ENCODE data around the gene TSR1. TPM values are rescaled to one million over a fixed set of nuclear protein-coding genes. Genes with fewer than 3 reads are reported as not detected.

Gene TSR1
- total RNA-seq, result 10 to 100 TPM; 47.5 to 95.6 TPM

DNA sequence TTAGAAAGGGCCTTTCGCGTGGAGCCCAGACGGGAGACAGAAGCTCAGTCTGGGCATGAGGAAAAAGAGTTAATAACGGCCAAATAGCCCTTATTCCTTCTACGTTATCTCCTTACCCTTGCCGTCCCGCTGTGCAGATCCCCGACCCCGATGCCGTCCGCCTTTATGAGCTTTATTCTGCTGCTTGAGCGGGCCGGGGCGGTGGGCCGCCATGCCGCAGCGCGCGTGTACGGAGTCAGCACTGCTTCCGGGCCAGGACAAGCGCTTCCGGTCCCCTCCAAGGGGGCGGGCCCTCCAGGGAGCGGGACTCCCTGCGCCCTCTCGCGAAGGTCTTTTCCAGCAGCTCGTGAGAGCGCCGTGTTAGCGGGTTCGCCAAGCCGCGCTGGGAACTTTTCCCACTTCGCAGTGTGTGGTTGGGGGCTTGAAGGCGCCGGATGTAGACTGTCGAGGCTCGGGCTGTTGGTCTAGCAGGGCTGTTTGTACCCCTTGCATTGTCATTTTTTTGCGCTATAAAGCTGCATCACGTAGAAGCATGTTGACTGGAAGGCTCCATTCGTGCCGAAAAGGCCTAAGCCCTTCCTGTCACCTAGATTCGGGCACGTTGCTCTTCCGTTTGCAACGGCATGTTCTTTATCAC lies at the start of gene TSR1:
Gene TSR1, minus strand, starts transcription at position 243 of the 637 bp plus-strand sequence. Its CDS starts 30 bp downstream, at position 213.
- ATAC-seq (peak; percentile 94 to 97), DNase-seq (ENCODE audit: low spot score) (peak; percentile 95)
- Mint-ChIP-seq H3K9me3 (no peaks in the 10 kb centered on the region), H3K4me3 (no peak within 1 kb of the TSS), H3K4me1 (ENCODE audit: low read depth in 2 of 2) (peaks cover 0 to 22% of the 10 kb centered on the region in 2 donors), H3K36me3 (peaks cover 6% of the 10 kb centered on the region), H3K27me3 (no peaks in the 10 kb centered on the region), H3K27ac (peak within 1 kb of the TSS; percentile 90 to 95)

DNA sequence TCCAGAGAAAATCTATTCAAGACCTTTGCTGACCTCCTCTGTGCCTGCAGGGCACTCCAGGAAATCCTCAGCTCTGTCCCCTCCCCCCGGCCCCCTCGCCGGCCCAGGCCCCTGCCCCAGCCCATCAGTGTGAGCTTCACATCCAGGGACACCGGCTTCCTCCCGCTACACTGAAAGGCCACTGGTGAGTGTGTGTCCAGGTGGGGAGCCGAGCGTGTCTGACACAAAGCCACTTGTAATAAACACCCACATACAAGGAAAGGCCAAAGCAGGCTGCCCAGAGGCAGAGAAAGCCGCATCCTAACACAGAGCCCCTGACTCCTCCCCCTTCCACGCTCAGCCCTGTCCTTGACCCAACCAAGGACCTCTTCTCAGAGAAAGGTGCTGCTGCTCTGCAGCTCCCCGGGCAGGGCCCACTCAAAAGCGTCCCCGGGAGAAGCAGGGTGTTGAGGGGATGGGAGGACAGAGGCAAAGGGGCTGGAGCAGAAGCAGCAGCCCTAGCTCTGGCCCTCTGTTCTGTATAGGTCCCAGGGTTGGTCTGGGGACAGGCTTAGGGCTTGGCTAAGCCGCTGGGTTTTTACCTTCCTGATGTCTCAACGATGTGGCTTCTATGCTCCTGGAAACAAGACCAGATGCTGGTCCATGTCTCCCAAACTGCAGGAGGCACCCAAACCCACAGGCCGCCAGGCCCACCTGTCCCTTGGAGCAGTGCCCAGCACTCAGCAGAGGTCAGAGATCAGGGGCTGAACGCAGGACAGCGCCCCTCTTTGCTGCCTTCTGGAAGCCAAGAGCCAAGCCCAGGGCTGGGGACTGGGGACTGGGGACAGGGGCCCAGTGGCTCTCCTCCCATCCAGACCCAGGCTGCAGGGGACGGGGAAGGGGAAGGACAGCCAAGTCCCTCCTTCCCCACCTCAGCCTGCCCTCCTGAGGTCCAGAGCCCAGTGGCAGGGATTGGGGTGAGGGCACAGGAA lies 49.3 kb upstream of the TSR1 start:
- Mint-ChIP-seq H3K4me3 (no peak overlapping the region), H3K27me3 (no peaks in the 10 kb centered on the region)

DNA sequence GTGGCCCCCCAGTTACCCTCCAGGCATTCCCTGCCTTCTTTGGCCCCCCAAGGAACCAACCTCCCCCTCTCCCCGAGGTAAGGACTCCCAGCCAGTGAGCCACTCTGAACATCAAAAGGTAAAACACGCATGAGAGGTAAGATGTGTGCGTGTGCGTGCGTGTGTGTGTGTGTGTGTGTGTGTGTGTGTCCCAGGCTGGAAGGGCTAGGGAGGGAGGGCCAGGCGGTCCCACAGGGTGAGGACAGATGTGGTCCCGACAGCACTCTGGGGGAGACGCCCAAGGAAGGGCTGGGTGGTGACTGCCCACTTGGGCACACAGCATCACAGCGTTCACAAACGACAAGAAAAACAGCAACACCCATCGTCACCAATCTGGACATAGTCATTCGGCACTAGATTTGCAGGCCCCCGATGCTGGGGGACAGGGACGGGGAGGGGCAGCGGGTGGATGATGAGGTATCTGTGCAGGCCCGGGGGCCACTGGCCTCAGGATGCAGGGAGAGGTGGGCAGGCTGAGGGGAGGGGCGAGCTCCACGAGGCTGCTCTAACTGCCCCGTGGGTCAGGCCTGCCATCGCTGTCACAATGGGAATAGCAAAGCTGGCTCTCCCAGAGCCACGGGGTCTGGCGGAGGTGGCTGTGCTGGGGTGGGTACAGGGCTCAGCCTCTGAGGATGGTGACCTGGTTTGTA lies 48.3 kb upstream of the TSR1 start:
- Mint-ChIP-seq H3K4me3 (no peak overlapping the region), H3K36me3 (no peaks in the 10 kb centered on the region), H3K9me3 (no peaks in the 10 kb centered on the region), H3K27me3 (no peaks in the 10 kb centered on the region), H3K27ac (no peak overlapping the region), H3K4me1 (ENCODE audit: low read depth in 2 of 2) (peaks cover 12 to 13% of the 10 kb centered on the region in 2 donors)
- DNase-seq (ENCODE audit: low spot score), result no peak
- no peak for ATAC-seq

More for the DNA sequence above, 49.3 kb upstream of the TSR1 start:
- no peaks in the 10 kb centered on the region for H3K36me3 Mint-ChIP-seq
- peaks cover 12 to 13% of the 10 kb centered on the region in 2 donors for H3K4me1 Mint-ChIP-seq (ENCODE audit: low read depth in 2 of 2)
- H3K9me3 Mint-ChIP-seq, result no peaks in the 10 kb centered on the region
- no peak for DNase-seq (ENCODE audit: low spot score)
- no peak for ATAC-seq
- H3K27ac Mint-ChIP-seq, result no peak overlapping the region

DNA sequence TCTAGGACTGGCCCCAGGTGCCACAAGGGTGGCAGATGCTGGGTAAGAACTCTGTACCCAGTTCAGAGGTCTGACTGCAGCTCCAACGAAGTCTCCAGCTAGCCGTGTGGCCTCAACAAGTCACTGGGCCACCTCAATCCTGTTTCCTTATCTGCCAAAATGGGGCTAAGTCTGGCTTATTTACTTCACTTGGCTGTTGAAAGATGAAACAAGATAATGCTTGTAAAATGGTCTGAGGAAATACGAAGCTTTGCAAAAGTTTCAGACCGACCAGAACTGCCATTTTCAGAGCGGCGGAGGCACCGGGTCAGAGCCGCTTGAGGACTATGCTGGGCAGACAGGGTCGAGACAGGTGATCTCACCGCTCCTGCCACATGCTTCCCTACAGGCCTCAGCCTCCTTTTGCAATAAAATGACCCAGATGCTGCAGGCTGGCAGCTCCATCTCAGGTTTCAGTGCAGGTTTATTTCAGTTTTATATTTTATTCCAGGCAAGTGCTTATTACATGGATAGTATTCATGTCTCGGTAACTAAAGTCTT lies 47.4 kb upstream of the TSR1 start:
- peak overlapping the region in 1 of 2 donors; percentile 23 for H3K27ac Mint-ChIP-seq
- no peak for ATAC-seq

DNA sequence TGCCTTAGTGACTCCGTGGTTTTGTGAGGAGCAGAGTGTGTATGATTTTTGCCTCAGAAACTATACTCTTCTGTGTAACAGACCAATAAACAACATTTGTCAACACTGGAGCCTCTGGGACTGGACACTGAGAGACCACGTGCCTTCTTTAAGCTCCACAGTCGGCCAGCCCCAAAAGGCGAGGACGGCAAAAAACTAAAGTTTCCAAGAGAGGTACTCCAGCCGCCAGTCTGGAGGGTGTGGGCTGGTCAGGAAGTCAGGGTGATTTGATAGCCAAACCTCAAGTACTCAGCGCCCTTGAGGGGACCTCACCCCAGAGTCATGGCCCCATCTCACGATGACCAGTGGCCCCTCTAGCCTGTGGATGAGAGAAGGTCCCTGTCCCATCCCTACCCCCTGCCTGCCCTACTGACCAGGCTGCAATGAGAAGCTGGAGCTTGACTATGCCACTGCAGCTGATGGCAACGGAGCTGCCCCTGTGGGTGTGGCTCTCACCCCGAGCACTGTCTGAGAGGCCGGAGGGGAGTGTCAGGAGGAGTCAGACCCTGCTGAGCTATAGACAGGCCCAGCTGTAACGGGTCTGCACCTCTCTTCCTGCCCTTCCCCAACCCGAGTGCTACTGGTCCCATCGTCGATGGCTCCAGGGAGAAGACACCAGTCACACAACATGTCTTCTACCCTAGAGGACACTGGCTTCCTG lies 44.8 kb upstream of the TSR1 start:
- no peak for DNase-seq (ENCODE audit: low spot score)
- no peak overlapping the region for H3K4me3 Mint-ChIP-seq
- no peaks in the 10 kb centered on the region for H3K4me1 Mint-ChIP-seq (ENCODE audit: low read depth in 2 of 2)
- no peaks in the 10 kb centered on the region for H3K9me3 Mint-ChIP-seq
- no peak for ATAC-seq
- no peak overlapping the region for H3K27ac Mint-ChIP-seq
- H3K27me3 Mint-ChIP-seq, result no peaks in the 10 kb centered on the region
- no peaks in the 10 kb centered on the region for H3K36me3 Mint-ChIP-seq

More for the DNA sequence above, 47.4 kb upstream of the TSR1 start:
- DNase-seq (ENCODE audit: low spot score), result no peak
- Mint-ChIP-seq H3K9me3 (no peaks in the 10 kb centered on the region), H3K4me3 (no peak overlapping the region), H3K27me3 (no peaks in the 10 kb centered on the region), H3K36me3 (no peaks in the 10 kb centered on the region), H3K4me1 (ENCODE audit: low read depth in 2 of 2) (peaks cover 7 to 8% of the 10 kb centered on the region in 2 donors)

DNA sequence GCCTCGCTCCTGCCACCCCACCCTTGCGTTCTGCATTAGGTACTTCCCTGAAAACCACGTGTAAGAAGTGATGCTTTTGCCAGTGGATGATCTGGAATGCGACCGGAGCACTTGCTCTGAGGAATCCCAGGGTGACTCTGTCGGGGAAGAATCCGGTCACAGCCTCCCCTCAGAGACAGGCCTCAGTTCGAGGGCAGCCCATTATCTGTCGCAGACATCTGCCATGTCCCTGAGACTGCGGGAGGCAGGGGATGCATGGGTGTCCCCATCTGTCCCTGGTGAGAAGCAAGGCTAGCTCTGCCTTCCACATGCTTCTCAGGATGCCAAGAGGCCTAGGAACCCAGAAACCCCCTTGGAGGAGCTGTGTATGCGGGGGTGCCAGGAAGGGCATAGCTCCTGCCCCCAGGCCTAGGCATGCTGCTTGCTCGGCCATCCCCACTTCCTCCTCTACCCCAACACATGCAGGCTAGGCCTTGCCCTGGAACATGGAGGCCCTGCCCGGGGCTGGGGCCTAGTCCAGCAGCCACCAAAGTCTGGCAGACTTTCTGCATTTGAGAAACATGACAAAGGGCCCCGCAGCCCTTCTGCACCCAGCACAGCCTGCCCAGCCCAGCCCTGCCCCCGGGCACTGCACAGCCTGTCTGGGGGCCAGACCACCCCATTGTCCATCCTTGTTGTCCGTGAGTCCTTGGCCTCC lies 44.1 kb upstream of the TSR1 start:
- H3K4me1 Mint-ChIP-seq (ENCODE audit: low read depth in 2 of 2), result no peaks in the 10 kb centered on the region
- H3K36me3 Mint-ChIP-seq, result no peaks in the 10 kb centered on the region
- ATAC-seq, result no peak
- no peaks in the 10 kb centered on the region for H3K27me3 Mint-ChIP-seq
- no peak overlapping the region for H3K4me3 Mint-ChIP-seq
- no peaks in the 10 kb centered on the region for H3K9me3 Mint-ChIP-seq
- DNase-seq (ENCODE audit: low spot score), result no peak
- H3K27ac Mint-ChIP-seq, result no peak overlapping the region

DNA sequence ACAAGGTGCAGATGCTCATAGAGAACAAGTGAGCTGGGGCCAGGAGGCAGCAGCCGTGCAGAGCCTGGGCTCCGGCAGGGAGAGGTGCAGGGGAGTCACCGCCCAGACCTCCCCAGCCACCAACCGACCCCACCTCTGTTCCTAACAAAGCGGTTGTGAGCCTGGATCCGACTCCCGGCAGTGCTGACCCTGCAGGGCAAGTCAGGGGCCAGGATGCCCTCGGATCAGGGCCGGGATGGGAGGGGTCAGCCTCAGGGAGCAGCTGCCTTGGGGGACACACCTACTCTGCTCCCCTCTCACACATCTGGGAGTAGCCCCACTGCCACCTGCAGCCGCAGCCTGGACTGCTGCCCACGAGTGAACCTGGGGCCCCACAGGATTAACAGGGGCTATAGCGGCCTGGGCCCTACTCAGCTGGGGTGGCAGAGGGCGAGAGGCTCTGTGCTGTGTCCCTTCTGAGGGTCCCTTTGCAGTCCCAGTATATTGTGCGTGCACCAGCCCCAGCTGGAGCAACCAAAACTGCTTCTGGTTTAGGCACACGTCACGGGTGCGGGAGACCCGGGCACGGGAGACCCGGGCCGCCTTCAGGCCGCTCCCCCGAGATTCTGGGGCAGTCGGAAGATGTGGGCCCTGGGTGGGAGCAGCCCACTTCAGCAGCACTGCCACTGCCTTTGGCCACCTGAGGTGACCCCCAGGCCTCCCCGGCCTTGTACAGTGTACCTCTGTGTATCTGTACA lies 43.4 kb upstream of the TSR1 start:
- no peaks in the 10 kb centered on the region for H3K27me3 Mint-ChIP-seq
- no peaks in the 10 kb centered on the region for H3K36me3 Mint-ChIP-seq
- no peak overlapping the region for H3K27ac Mint-ChIP-seq
- no peaks in the 10 kb centered on the region for H3K4me1 Mint-ChIP-seq (ENCODE audit: low read depth in 2 of 2)
- no peak overlapping the region for H3K4me3 Mint-ChIP-seq
- ATAC-seq, result no peak
- H3K9me3 Mint-ChIP-seq, result no peaks in the 10 kb centered on the region
- DNase-seq (ENCODE audit: low spot score), result no peak

DNA sequence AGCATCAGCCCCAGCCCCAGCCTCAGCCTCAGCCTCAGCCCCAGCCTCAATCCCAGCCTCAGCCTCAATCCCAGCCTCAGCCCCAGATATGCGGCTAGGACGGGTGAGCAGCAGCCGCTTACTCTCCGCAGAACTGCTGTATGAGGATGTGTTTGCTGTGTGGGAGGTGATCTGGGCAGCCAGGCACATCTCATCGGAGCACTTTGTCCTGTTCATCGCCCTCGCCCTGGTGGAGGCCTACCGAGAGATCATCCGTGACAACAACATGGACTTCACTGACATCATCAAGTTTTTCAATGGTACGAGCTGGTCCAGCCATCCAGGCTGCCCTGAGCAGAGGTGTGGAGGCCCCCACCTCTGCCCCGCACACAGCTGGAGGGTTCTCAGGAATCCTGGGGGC lies 42.6 kb upstream of the TSR1 start:
- ATAC-seq, result no peak
- no peaks in the 10 kb centered on the region for H3K36me3 Mint-ChIP-seq
- no peak overlapping the region for H3K27ac Mint-ChIP-seq
- H3K4me1 Mint-ChIP-seq (ENCODE audit: low read depth in 2 of 2), result no peaks in the 10 kb centered on the region
- no peak for DNase-seq (ENCODE audit: low spot score)
- H3K27me3 Mint-ChIP-seq, result no peaks in the 10 kb centered on the region
- no peaks in the 10 kb centered on the region for H3K9me3 Mint-ChIP-seq
- no peak overlapping the region for H3K4me3 Mint-ChIP-seq

DNA sequence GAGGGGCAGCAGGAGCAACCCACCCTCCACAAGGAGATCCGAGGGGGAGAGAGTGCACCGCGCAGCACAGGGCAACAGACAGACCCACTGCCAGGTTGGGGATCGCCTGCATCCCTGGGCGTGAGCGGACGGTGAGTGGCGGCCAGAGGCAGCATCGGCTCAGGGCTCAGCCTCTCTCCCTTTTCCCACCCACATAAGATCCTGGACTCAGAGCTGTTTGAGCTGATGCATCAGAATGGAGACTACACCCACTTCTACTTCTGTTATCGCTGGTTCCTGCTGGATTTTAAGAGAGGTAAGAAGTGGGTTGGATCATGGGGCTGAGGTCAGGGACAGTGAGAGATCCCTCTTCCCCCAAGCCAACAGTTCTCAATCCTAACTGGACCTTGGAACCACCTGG lies 41.4 kb upstream of the TSR1 start:
- no peaks in the 10 kb centered on the region for H3K4me1 Mint-ChIP-seq (ENCODE audit: low read depth in 2 of 2)
- H3K4me3 Mint-ChIP-seq, result no peak overlapping the region
- no peaks in the 10 kb centered on the region for H3K9me3 Mint-ChIP-seq
- no peaks in the 10 kb centered on the region for H3K27me3 Mint-ChIP-seq
- H3K36me3 Mint-ChIP-seq, result no peaks in the 10 kb centered on the region
- ATAC-seq (no peak), DNase-seq (ENCODE audit: low spot score) (no peak)
- no peak overlapping the region for H3K27ac Mint-ChIP-seq

DNA sequence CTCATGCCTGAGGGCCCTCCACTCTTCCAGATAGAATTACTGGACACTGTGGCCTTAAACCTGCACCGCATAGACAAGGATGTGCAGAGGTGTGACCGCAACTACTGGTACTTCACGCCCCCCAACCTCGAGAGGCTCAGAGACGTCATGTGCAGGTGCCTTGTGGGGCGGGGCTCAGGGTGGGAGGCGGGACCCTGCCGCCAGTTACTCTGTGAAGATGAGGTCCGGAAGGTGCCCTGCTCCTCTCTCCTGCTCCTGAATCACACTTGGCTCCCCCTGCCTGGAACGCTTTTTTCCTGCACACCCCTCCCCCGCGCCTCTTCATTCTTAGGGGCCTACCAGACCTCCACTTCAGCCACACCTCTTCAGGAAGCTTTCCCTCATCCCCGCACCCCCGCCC lies 39.9 kb upstream of the TSR1 start:
- Mint-ChIP-seq H3K4me1 (ENCODE audit: low read depth in 2 of 2) (no peaks in the 10 kb centered on the region), H3K9me3 (no peaks in the 10 kb centered on the region), H3K36me3 (no peaks in the 10 kb centered on the region), H3K4me3 (no peak overlapping the region), H3K27me3 (no peaks in the 10 kb centered on the region), H3K27ac (no peak overlapping the region)
- no peak for DNase-seq (ENCODE audit: low spot score)
- no peak for ATAC-seq

DNA sequence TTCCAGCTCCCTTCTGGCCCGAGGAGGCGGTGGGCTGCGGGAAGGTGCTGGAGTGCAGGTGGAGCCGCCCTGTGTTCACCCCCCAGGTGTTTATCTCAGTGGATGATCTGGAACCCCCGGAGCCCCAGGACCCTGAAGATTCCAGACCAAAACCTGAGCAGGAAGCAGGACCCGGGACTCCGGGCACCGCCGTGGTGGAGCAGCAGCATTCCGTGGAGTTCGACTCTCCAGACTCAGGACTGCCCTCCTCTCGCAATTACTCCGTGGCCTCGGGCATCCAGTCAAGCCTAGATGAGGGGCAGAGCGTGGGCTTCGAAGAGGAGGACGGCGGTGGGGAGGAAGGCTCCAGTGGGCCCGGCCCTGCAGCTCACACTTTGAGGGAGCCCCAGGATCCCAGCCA lies 39.1 kb upstream of the TSR1 start:
- H3K4me1 Mint-ChIP-seq (ENCODE audit: low read depth in 2 of 2), result no peaks in the 10 kb centered on the region
- H3K36me3 Mint-ChIP-seq, result no peaks in the 10 kb centered on the region
- DNase-seq (ENCODE audit: low spot score) (no peak), ATAC-seq (no peak)
- H3K27ac Mint-ChIP-seq, result no peak overlapping the region
- no peaks in the 10 kb centered on the region for H3K9me3 Mint-ChIP-seq
- no peaks in the 10 kb centered on the region for H3K27me3 Mint-ChIP-seq
- no peak overlapping the region for H3K4me3 Mint-ChIP-seq

DNA sequence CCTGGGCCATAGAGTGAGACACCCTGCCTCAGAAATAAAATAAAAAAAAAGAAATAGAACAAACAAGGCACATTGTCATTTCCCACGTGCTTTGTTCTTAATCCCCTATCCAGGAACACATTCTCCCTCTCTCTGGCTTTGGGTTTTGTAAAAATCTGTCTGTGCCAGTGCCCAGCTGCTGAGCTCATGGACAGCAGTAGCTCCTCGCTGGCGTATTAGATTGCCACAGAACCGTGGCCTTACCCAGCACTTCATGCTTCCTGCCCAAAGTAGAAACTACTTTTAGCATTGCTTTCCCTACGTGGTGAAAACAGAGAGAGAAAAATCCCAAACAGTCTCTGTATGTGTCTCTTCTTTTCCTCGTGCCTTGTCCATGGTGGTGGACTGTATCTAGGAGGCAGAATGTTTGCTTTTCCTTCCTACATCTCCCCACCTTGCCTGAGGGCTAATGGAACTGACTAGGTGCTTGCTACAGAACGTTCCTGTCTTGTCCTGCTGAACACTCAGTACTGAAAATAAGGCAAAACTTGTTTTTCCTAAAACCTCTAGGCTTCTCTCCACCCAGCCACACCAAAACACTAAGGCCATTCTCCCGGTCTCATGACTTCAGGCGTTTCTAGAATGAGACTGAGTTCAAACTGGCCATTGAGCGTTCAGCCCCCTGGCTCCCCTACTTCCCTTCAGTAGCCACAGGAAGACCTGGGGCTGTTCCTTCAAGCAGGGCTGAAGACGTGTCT lies 38.5 kb upstream of the TSR1 start:
- Mint-ChIP-seq H3K27me3 (no peaks in the 10 kb centered on the region), H3K36me3 (no peaks in the 10 kb centered on the region), H3K4me3 (no peak overlapping the region), H3K9me3 (no peaks in the 10 kb centered on the region), H3K4me1 (ENCODE audit: low read depth in 2 of 2) (no peaks in the 10 kb centered on the region), H3K27ac (no peak overlapping the region)
- DNase-seq (ENCODE audit: low spot score) (no peak), ATAC-seq (no peak)

Measured in natural killer cell treated with Interleukin-12 subunit alpha and Interleukin-12 subunit beta and Interleukin-15 and Interleukin-18, amount 100 ng/mL, for 72 hours (primary cell).